Stimulated activated CD8-positive, alpha-beta memory T cell treated with anti-CD3 and anti-CD28 coated beads, Interleukin-7, amount 100 ng/mL, for 24 hours (primary cell): ENCODE results near the gene FAM120B.
"Not testable (repeated sequence)": the region's sequence is repeated elsewhere in the genome, so short reads cannot be mapped to it uniquely, and the experiment has no call there.

ENCODE experiments used
- DNase-seq: peaks from one replicate; pipeline ENCODE4 v3.0.0-alpha.2; 2020; ENCODE audit warnings: low read depth

Gene FAM120B

DNA sequence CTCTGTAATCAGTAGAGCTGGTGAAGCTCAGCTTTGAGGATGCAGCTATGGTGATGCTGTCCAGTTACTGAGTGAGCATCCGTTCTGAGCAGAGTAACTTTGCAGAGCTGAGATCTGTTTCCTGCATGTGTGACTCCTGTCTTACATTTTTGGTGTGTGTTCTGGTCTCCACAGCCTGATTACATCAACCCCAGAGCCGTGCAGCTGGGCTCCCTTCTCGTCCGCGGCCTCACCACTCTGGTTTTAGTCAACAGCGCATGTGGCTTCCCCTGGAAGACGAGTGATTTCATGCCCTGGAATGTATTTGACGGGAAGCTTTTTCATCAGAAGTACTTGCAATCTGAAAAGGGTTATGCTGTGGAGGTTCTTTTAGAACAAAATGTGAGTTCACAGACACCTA, 81.6 kb downstream of the FAM120B start:
- no peak for DNase-seq

DNA sequence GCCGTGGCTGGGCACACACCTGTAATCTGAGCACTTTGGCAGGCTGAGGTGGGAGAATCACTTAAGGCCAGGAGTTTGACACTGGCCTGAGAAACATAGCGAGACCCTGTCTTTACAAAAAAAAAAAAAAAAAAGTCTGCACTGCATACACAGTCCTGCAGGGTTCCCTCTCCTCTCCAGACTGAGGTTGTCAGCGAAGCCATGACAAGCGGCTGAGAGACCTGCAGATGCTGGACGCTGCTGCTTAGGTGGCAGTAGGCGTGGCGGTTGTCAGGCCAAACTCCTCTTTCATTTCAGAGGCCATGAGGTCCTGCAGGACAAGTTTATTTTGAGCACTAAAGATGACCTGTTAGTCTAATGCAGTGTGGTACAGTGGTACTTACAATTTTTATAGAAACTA, 86.5 kb downstream of the FAM120B start:
- DNase-seq = no peak

DNA sequence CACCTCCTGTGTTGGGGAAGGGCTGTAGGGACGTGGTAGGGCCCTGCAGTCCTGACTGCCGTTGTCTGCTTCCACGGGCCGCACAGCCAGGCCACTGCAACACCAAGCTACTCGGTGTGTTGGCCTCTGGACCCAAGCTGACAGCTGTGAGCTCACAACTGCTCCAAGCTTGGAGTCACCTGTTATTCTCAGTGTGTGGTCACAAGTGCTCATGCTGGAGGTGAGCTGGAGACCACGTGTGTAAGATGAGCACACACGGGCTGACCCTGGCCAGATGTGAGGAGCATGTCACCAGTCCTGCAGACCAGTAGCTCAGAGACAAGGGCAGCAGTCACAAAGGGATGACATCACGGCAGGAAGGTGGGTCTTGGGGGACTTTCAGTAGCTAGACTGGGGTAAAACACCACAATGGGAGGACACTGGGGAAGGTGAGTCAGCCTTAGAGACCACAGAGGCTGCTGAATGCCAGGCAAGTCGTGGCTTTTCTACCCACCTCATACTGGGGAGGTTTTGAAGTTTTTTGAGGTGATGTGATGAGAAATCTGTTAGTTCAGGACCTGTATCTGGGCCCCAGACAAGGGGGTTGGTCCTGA, 87.3 kb downstream of the FAM120B start:
- no peak for DNase-seq

DNA sequence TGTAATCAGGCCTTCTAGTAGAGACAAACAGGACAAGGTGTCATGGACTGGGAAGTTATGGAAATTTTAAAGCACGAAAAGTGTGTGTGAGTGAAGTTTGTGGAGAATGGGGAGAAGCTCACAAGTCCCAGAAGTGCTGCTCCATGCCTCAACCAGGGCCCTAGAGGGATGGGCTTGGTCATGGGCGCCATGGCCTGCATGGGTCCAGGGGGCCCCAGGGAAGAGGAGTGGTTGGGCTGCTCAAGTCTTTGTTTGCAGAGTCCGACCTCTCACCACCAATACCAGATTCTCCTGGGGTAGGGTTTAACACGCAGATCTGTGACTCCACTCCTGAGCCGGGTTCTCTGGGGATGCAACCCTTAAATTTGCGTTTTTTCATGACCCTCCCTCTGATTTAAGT, 88.4 kb downstream of the FAM120B start:
- no peak for DNase-seq

DNA sequence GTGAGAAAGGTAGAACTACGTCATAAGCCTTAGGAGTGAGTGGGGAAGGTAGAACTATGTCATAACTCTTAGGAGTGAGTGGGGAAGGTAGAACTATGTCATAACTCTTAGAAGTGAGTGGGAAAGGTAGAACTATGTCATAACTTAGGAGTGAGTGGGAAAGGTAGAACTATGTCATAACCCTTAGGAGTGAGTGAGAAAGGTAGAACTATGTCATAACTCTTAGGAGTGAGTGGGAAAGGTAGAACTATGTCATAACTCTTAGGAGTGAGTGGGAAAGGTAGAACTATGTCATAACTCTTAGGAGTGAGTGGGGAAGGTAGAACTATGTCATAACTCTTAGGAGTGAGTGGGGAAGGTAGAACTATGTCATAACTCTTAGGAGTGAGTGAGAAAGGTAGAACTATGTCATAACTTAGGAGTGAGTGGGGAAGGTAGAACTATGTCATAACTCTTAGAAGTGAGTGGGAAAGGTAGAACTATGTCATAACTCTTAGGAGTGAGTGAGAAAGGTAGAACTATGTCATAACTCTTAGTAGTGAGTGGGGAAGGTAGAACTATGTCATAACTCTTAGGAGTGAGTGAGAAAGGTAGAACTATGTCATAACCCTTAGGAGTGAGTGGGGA, 92.3 kb downstream of the FAM120B start:
- DNase-seq = not testable (repeated sequence)

DNA sequence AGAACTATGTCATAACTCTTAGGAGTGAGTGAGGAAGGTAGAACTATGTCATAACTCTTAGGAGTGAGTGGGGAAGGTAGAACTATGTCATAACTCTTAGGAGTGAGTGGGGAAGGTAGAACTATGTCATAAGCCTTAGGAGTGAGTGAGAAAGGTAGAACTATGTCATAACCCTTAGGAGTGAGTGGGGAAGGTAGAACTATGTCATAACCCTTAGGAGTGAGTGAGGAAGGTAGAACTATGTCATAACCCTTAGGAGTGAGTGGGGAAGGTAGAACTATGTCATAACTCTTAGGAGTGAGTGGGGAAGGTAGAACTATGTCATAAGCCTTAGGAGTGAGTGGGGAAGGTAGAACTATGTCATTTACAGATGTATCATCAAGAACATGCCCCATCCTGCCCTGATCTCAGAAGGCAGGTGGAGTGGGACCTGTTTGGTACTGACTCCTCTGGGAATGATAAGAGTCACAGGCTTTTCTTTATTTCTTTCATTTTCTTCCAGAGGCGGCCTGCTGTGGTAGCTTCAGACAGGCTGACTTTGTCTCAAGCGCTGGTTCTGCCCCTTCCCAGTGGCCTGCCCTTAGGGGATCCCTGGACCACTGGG, 93.5 kb downstream of the FAM120B start:
- not testable (repeated sequence) for DNase-seq

DNA sequence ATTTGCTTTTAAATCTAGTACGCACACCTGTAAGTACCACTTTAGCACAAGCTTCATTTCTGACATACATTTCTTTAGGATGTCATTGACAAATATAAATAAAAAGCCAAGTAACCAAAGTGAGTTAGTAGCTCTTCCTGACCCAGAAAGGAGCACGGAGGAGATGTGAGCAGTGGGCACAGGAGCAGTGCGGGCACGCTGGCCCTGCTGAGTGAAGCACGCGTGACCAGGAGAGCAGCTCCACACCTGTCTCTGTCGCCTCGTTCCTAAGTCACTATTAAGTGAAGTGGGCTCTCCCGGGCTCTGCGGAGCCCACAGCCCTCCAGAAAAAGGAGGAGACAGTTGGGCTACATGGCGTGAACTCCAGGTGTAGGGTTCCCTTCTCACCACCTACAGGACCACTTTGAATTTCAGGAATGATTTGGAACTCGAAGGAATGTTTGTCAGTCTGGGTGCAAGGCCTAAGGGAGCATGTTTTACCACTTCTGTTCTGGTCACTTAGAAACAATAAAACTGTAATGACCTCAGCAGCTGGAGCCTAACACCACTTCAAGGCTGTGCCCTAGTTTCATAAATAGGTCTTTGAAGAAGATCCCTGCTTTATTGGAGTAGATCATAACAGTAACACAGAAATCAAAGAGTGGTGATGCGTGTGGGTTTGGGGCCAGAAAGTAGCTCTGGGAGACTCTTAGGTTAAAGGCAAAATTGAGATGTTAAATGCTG, 95.9 kb downstream of the FAM120B start:
- DNase-seq = no peak

DNA sequence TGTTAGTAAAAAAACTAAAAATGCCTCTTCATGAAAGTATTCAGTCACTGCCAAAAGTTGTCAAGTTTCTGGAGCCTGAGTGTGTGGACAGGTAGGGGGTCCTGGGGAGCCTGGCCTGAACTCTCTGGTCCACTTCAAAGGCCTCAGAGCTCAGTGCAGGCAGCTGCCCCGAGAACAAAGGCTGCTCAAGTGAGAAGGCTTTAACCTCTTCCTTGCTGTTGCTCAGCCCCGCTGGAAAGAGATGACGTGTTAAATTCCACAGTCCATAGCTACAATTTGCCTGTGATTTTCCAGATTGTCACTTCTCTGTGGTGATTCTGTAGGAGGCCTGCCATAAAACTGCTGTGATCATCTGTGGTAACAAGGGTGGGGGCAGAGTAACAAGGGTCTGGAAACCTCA, 96.9 kb downstream of the FAM120B start:
- DNase-seq = no peak

DNA sequence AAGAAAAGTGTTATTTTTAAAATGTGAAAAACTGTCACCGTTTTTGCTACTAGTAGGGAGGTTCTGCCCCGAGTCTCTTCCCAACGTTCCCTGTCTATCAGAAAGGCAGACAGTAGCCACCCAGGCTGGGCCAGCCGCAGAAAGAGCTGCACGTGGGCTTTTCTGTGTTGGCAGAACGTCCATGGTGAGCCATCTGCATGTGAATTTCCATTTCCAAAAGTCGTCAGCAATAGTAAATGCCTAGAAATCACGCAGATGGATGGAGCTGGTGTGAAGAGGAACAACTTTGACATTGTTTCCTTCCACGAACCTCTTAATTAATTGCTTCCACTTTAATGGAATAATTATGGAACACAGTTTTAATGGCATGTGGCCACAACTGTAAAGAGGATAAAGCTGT, 97.5 kb downstream of the FAM120B start:
- DNase-seq = no peak

DNA sequence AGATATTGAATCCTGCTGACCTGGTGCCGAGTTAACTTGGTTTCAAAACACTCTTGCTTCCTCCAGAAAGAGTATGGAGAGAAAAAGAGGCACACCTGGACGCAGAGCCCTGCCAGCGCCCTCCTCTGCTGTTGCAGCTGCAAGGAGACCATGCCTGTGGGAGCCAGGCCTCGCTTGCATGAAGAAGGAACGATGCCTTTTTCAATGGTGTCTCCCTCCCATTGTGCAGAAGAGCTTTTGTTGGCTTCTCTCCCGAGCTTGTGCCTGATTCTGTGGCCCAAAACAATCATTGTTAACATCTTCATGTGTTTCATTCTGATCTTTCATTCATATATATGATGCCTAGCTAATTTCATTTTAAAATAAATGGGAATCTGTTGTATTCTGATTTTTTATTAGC, 98.1 kb downstream of the FAM120B start:
- no peak for DNase-seq

DNA sequence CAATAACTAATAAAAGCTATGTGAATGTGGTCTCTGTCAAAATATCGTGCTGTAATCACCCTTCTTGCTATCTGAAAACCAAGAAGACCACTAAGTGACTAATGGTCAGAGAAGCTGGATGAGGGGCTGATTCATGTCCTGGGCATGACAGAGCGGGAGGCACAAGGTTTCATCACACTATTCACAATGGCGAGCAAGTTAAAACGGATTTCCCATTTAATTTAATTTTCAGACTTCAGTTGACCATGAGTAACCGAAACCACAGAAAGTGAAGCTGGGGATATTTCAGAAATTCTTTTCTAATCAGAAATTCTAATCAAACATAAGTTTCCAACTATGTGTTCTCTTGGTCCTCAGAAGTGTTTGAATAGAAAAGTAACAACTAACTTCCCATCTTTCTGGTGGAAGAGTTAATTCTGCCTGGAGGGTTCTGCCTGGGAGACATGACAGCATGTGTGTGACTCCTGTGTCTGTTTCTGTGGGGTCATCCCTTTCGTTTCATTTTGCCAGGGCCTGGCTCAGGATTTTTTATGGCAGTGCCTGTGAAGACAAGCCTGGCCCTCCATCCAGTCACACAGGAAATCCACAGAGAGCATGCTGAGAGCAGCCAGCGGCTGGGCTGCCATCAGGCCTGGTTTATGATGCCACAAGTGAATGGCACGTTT, 98.9 kb downstream of the FAM120B start:
- no peak for DNase-seq

DNA sequence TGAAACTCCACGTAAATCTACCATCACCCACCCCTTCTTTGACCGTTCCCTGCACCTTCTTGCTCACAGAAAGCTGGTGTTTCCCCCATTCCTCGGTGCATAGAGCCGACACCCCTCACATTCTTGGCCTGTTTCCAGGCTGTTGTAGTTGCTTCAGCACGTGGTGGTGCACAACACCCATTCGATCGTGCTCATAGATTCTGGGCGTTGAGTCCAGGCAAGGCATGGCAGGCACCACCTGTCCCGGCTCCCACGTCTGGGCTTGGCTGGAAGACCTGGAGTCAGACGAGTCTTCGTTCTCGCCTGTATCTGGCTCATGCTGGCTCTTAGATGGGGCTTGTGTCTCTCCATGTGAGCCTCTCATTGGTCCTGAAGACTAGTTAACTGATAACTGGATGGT, 100.6 kb downstream of the FAM120B start:
- no peak for DNase-seq

DNA sequence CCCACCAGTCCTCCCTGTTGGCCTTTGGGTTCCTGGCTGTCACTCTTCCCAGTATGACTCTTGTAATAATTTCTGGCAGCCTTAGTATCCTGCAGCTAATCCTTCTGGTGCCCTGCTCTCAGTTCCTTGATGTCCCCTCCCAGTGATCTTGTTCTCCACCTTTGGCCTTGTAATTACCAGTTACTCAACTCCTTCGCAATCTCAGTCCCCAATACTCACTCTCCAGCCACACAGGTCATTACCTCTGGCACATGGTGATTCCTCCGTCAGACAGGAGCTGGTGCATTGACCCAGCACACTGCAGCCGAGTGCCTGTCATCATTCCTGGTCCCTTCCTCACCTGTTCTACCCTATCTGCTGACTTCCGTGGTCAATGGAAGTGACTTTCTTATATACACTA, 101.4 kb downstream of the FAM120B start:
- no peak for DNase-seq

DNA sequence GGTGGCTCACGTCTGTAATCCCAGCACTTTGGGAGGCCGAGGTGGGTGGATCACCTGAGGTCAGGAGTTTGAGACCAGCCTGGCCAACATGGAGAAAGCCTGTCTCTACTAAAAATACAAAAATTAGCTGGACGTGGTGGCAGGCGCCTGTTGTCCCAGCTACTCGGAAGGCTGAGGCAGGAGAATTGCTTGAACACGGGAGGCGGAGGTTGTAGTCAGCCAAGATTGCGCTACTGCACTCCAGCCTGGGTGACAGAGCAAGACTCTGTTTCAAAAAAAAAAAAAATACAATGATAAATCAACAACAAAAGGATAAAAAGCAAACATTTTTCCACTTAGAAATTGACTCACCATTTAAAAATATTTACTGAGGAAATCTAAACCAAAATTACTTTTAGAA, 103.2 kb downstream of the FAM120B start:
- DNase-seq = not testable (repeated sequence)

DNA sequence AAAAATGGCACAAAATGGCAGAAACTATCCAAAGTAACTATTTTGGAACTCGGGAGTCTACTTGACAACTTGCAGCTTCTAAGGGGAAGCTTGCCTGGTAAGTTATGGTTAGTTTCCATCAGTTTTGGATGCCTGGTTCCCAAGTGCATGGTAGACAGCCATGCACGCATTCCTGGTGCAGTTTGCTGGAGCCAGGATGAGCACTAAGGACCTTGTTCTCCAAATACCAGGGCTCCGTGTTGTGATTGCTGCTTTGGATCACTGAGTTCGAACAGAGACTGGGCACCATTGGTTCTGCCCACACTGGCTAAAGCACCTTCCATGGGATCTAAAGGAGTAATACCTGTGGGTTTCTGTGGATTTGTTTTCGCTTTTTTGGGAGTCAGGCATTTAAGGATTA, 103.7 kb downstream of the FAM120B start:
- no peak for DNase-seq

DNA sequence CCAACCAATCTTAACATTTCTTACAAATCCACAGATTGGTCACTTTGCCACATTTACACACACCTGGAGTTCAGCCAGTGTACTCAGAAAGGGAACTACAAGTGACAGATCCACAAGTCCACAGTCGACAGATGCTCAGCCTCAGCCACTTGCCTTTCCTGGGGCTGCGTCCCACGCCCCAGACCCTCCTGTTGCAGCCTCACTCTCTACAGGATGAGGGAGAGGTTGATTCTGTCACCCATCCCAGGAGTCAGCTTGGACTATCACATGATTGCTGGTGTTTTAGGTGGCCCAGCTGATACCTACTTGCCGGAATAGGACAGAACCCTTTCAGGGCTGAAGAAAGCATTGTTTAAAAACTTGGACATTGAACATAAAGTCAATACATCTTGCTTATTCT, 108.8 kb downstream of the FAM120B start:
- DNase-seq = no peak

DNA sequence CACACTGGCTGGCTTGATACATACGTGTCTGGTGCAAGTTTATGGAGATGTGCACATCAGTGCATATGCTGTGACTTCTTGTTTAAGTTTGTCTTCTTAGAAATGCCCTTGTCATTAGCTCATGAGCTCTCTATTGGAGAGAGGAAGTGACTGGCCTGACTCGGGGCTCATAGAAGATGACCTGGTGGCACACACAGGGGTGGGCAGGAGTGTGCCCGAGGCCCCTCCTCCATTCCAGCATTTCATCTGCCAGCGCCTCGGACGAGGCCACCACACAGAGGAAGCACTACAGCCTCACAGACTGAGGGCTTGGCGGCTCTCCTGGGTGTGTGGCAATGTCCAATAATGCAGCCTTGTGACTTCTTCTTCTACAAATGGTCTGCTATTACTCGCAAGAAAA, 109.7 kb downstream of the FAM120B start:
- no peak for DNase-seq

DNA sequence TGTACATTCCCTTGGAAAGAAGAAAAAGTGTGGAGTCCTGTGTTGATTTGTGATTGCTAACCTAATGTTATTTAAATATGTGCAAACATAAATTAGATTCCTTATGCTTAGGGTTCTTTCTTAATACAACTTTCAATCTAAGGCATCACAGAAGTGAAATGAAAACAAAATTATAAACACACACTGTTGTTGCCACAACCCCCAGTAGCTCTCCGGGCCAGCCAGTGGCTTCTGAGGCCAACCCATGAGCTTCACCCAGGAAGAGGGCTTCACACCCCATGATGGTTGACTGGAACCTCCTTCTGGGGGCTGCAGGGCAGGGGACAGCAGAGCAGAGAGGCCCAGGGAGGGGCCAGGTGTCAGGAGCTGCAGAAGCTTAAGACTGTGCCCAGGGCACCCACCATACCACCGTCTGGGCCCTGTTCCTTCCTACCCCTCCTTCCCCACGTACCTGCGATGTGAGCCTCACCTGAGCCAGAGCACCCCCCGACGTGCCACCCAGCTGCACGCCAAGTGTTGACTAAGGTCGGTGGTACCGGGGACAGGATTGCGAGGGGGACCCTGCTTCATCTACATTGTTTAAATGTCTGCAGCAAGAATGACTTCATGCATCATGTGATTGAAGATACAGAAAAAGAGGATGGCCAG, 110.5 kb downstream of the FAM120B start:
- DNase-seq = no peak

DNA sequence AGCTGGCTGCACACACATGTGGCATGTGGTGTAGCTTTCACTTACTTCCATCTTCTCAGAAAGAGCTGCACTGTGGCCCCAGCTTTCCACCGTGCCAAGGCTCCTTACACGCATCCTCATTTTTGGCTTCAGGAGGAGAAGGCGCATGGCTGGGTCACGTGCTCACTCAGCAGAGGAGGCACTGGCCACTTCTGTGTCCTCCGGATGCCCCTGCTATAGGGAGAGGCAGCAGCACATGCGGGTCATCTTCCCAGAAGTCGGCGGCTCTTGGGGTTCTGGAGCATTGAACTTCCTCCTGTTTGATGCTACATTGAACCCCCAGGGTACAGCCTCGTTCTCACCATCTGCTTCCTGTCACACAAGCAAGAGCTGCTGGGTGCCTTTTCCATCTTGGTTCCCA, 111.3 kb downstream of the FAM120B start:
- no peak for DNase-seq

DNA sequence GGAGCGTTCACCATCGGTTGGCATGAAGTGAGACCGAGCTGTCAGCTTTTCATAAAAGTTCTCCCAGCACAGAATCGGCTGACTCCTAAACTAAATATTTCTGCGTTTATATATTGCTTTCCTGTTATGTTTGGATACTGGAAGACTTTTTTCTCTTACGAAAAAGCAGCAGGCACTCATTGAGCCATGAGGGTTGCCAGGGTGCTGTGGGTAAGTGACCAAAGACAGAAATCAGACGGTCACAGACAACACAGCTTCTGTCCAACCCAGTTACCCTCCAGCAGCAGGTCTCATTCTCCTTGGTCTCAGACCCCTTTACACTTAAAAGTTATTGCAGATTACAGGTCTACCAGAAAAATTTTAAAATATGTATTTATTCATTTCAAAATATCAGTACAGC, 113.7 kb downstream of the FAM120B start:
- no peak for DNase-seq

DNA sequence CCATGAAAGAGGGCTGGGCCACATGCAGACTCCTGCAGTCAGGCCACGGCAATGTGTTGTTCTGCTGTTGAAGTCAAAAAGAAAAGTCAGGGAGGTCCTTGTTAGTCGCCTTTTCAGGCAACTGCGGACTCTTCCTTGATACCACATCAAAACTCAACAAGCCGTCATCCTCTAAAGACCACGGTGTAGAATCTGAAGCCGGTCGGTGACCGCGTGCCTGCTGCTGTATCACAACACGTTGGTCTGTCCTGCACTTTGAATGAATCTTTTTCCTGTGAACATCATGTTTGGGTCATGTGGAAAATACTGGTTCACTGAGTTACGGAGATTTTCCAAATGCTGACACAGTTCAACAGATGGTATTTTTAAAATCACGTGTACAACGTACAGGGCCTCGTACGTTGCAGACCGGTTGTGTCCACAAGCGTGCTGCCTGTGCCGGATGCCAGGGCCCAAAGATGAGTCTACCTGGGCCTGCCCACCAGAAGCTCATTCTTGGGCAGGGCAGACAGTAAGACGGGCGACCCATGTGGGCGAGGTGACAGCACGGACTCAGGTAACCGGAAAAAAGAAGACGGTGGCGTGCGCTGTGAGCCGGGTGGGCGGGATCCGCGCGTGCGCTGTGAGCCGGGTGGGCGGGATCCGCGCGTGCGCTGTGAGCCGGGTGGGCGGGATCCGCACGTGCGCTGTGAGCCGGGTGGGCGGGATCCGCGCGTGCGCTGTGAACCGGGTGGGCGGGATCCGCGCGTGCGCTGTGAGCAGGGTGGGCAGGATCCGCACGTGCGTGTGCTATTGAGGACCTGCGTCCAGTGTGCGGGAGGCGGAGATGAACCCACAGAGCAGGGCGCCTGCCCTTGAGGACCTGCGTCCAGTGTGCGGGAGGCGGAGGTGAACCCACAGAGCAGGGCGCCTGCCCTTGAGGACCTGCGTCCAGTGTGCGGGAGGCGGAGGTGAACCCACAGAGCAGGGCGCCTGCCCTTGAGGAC, 114.5 kb downstream of the FAM120B start:
- DNase-seq = no peak
